A673 (cell line): ENCODE measurements around the gene ARHGAP26. TPM values are rescaled to one million over a fixed set of nuclear protein-coding genes. Genes with fewer than 3 reads are reported as not detected.

Source experiments
- BruUV-seq: library from RNA; stranded (reverse); fragments of 400-500 nt; replicated peaks from 2 replicates; lab custom pipeline; 2021; lab: Mats Ljungman, UMichigan
- CTCF ChIA-PET: fragments of 300-600 bp; sonication (Branson Sonifier 250); formaldehyde crosslinking; loops from one replicate; lab custom pipeline; 2022; ENCODE audit warnings: antibody characterized with exemption; lab: Charles Lee
- POLR2A ChIA-PET: fragments of 300-600 bp; sonication (Branson Sonifier 250); formaldehyde crosslinking; loops from one replicate; lab custom pipeline; 2022; ENCODE audit warnings: antibody characterized with exemption; ENCODE audit not compliant: low non-redundant PET; lab: Charles Lee
- DNase-seq: peaks from one replicate; pipeline ENCODE4 v3.0.0-alpha.2; 2015; ENCODE audit warnings: low spot score
- H3K27ac ChIP-seq: fragments of 200-600 bp; sonication (generic); 2 replicates; pipeline ENCODE4 v1.5.1; 2016; ENCODE audit warnings: mixed run types, low read depth, mild to moderate bottlenecking, mixed read lengths, antibody characterized with exemption, low read length; ENCODE audit not compliant: poor library complexity, severe bottlenecking
- H3K27me3 ChIP-seq: fragments of 200-600 bp; sonication (generic); replicated peaks from 2 replicates; pipeline ENCODE4 v1.6.1; 2017; ENCODE audit warnings: mixed run types, low read depth, mild to moderate bottlenecking, mixed read lengths, antibody characterized with exemption, low read length; ENCODE audit not compliant: insufficient read depth, poor library complexity
- H3K36me3 ChIP-seq: fragments of 200-600 bp; sonication (generic); 2 replicates; pipeline ENCODE4 v1.6.1; 2016; ENCODE audit warnings: mixed run types, mild to moderate bottlenecking, mixed read lengths, antibody characterized with exemption, low read length; ENCODE audit not compliant: insufficient read depth, poor library complexity, severe bottlenecking
- H3K4me1 ChIP-seq: fragments of 200-600 bp; sonication (generic); 2 replicates; pipeline ENCODE4 v1.6.1; 2017; ENCODE audit warnings: mixed run types, mild to moderate bottlenecking, mixed read lengths, antibody characterized with exemption, low read length; ENCODE audit not compliant: insufficient read depth, poor library complexity, severe bottlenecking
- H3K4me3 ChIP-seq: fragments of 200-600 bp; sonication (generic); 2 replicates; pipeline ENCODE4 v1.5.1; 2016; ENCODE audit warnings: low read depth, mixed run types, mild to moderate bottlenecking, mixed read lengths, low read length; ENCODE audit not compliant: poor library complexity, severe bottlenecking
- H3K9me3 ChIP-seq: fragments of 200-600 bp; sonication (generic); 2 replicates; pipeline ENCODE4 v1.6.1; 2016; ENCODE audit warnings: mixed run types, low read depth, mild to moderate bottlenecking, mixed read lengths, antibody characterized with exemption, low read length; ENCODE audit not compliant: poor library complexity, severe bottlenecking
- EZH2 ChIP-seq: fragments of 200-600 bp; sonication (generic); IDR thresholded peaks from 2 replicates; pipeline ENCODE4 v1.6.1; 2017; ENCODE audit warnings: borderline replicate concordance, low read depth, mild to moderate bottlenecking, mixed read lengths, antibody characterized with exemption, low read length; ENCODE audit not compliant: poor library complexity, severe bottlenecking
- intact Hi-C: fragments of 100-400 bp; cut with micrococcal nuclease; formaldehyde crosslinking; loops from one replicate; pipeline ENCODE4 v1.10.0; 2022; ENCODE audit not compliant: unreplicated experiment
- total RNA-seq: library from RNA; stranded (reverse); gene quantifications from 2 replicates; pipeline ENCODE4 v1.2.3, GENCODE V29; 2021
- TF ChIP-seq, protein P1 (sequence below): fragments of 300-800, 200-600 bp; sonication (generic); conservative IDR thresholded peaks from 2 replicates; pipeline ENCODE4 v1.5.1; 2017; ENCODE audit warnings: low read depth, mild to moderate bottlenecking, antibody characterized with exemption, low read length, moderate library complexity, mixed read lengths

Gene ARHGAP26
- total RNA-seq, 1 experiment from 2014 or later = 25.5 TPM

DNA sequence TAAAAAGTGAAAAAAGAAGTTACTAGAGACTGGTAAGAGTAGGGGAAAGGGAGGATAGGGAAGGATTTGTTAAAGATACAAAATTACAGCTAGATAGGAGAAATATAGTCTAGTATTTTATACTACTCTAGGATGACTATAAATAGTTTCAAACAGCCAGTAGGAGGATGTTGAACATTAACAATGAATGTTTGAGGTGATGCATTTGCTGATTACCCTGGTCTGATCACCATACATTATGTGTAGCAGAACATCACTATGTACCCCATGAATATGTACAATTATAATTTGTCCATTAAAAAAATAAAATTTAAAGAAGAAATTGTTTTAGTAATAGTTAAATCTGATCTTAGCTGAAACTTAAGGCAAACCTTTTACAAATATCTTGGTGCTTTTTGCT is 302.6 kb downstream of the ARHGAP26 start:
- Histone ChIP-seq H3K27me3 (no peaks in the 10 kb centered on the region), H3K4me1 (peaks cover 5% of the 10 kb centered on the region), H3K9me3 (peaks cover 5% of the 10 kb centered on the region), H3K4me3 (no peak overlapping the region), H3K27ac (no peak overlapping the region), H3K36me3 (no peaks in the 10 kb centered on the region)
- no TSS peak for BruUV-seq
- CTCF ChIA-PET = no interaction called here
- TF ChIP-seq EZH2 = no peak
- TF ChIP-seq, protein P1, sequence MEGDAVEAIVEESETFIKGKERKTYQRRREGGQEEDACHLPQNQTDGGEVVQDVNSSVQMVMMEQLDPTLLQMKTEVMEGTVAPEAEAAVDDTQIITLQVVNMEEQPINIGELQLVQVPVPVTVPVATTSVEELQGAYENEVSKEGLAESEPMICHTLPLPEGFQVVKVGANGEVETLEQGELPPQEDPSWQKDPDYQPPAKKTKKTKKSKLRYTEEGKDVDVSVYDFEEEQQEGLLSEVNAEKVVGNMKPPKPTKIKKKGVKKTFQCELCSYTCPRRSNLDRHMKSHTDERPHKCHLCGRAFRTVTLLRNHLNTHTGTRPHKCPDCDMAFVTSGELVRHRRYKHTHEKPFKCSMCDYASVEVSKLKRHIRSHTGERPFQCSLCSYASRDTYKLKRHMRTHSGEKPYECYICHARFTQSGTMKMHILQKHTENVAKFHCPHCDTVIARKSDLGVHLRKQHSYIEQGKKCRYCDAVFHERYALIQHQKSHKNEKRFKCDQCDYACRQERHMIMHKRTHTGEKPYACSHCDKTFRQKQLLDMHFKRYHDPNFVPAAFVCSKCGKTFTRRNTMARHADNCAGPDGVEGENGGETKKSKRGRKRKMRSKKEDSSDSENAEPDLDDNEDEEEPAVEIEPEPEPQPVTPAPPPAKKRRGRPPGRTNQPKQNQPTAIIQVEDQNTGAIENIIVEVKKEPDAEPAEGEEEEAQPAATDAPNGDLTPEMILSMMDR = no peak
- POLR2A ChIA-PET = no interaction called here
- intact Hi-C loops = no loop called here
- DNase-seq = no peak

- H3K27ac ChIP-seq = no peak overlapping the region
- H3K9me3 ChIP-seq = peaks cover 5% of the 10 kb centered on the region
- no peaks in the 10 kb centered on the region for H3K27me3 ChIP-seq
- TF ChIP-seq EZH2 = no peak
- TF ChIP-seq, protein P1 = no peak
- POLR2A ChIA-PET = no interaction called here
- no peak overlapping the region for H3K4me3 ChIP-seq
- no peaks in the 10 kb centered on the region for H3K4me1 ChIP-seq
- no peaks in the 10 kb centered on the region for H3K36me3 ChIP-seq
- BruUV-seq = no TSS peak
- intact Hi-C loops = no loop called here
- DNase-seq = no peak
- CTCF ChIA-PET = no interaction called here
Observed at GRCh38 chr5:143073766-143074165, 303.6 kb downstream of the ARHGAP26 start.

GRCh38 chr5:143074414-143074996 is 304.3 kb downstream of the ARHGAP26 start:
- POLR2A ChIA-PET = no interaction called here
- intact Hi-C loops = no loop called here
- Histone ChIP-seq H3K27ac (no peak overlapping the region), H3K9me3 (peaks cover 5% of the 10 kb centered on the region), H3K36me3 (no peaks in the 10 kb centered on the region), H3K27me3 (no peaks in the 10 kb centered on the region), H3K4me1 (no peaks in the 10 kb centered on the region), H3K4me3 (no peak overlapping the region)
- TF ChIP-seq, protein P1 = no peak
- TF ChIP-seq EZH2 = no peak
- no peak for DNase-seq
- CTCF ChIA-PET = no interaction called here
- no TSS peak for BruUV-seq
